Measurements from ENCODE around the gene GRID2. TPM values are rescaled to one million over a fixed set of nuclear protein-coding genes. Genes with fewer than 3 reads are reported as not detected.

The GRID2 gene
- polyA plus RNA-seq, 1 donor (not counting 4 experiments of a cell fraction or from before 2014, with no cell fraction given) = not detected

DNA sequence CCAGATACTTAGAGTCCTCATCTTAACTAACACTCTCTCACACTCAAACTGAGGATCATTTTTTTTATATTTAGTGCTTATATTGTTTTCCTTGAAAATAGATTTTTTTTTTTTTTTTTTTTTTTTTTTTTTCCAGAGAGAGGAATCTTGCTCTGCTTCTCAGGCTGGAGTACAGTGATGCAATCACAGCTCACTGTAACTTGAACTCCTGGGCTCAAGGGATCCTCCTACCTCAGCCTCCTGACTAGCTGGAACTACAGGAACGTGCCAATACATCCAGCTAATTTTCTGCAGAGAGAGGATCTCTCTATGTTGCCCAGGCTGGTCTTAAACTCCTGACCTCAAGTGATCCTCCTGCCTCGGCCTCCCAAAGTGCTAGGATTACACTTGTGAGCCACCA lies 874.5 kb downstream of the GRID2 start:
- no peak for TF ChIP-seq EZH2 (IDR thresholded peaks at IDR 0.05; ENCODE audit: low read length)
- TF ChIP-seq, protein P1, sequence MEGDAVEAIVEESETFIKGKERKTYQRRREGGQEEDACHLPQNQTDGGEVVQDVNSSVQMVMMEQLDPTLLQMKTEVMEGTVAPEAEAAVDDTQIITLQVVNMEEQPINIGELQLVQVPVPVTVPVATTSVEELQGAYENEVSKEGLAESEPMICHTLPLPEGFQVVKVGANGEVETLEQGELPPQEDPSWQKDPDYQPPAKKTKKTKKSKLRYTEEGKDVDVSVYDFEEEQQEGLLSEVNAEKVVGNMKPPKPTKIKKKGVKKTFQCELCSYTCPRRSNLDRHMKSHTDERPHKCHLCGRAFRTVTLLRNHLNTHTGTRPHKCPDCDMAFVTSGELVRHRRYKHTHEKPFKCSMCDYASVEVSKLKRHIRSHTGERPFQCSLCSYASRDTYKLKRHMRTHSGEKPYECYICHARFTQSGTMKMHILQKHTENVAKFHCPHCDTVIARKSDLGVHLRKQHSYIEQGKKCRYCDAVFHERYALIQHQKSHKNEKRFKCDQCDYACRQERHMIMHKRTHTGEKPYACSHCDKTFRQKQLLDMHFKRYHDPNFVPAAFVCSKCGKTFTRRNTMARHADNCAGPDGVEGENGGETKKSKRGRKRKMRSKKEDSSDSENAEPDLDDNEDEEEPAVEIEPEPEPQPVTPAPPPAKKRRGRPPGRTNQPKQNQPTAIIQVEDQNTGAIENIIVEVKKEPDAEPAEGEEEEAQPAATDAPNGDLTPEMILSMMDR (optimal IDR thresholded peaks at IDR 0.05 in 1 of 3, IDR thresholded peaks at IDR 0.05 in 1 of 3, conservative IDR thresholded peaks at IDR 0.05 in 1 of 3; ENCODE audit: extremely low read depth in 1 of 3, insufficient read depth in 2 of 3, low read length in 3 of 3) = no peak
- Histone ChIP-seq H2AFZ (ENCODE audit: control insufficient read depth, low read length) (no peak overlapping the region), H4K20me1 (ENCODE audit: control insufficient read depth, extremely low read depth, insufficient read depth, low read length) (no peaks in the 10 kb centered on the region), H3K27ac (ENCODE audit: control insufficient read depth, insufficient read depth, low read length) (no peak overlapping the region), H3K4me3 (ENCODE audit: control insufficient read depth in 2 of 3, extremely low read depth in 1 of 3, insufficient read depth in 2 of 3, low read depth in 1 of 3, low read length in 3 of 3) (no peak overlapping the region), H3K9ac (ENCODE audit: control insufficient read depth, extremely low read depth, insufficient read depth, low read length) (no peak overlapping the region), H3K27me3 (ENCODE audit: control insufficient read depth, extremely low read depth, insufficient read depth, low read length) (no peaks in the 10 kb centered on the region), H3K9me1 (ENCODE audit: control insufficient read depth, extremely low read depth, insufficient read depth, low read length) (no peaks in the 10 kb centered on the region), H3K4me2 (ENCODE audit: control insufficient read depth, extremely low read depth, insufficient read depth, low read depth, low read length) (no peak overlapping the region), H3K79me2 (ENCODE audit: control insufficient read depth, insufficient read depth, low read length) (no peaks in the 10 kb centered on the region), H3K4me1 (ENCODE audit: control insufficient read depth, extremely low read depth, insufficient read depth, low read length) (peaks cover 8% of the 10 kb centered on the region), H3K36me3 (ENCODE audit: control insufficient read depth in 2 of 2, extremely low read depth in 1 of 2, insufficient read depth in 2 of 2, low read length in 2 of 2) (no peaks in the 10 kb centered on the region), H3K9me3 (ENCODE audit: control insufficient read depth, low read depth, low read length) (no peaks in the 10 kb centered on the region)
- dilution Hi-C loops (cut with MboI; ENCODE audit: extremely low pct_ligation_motif_present, low sequenced_read_pairs) = no loop called here
- DNase-seq (ENCODE audit: low read depth, low spot score) (no peak), FAIRE-seq (no peak)

DNA sequence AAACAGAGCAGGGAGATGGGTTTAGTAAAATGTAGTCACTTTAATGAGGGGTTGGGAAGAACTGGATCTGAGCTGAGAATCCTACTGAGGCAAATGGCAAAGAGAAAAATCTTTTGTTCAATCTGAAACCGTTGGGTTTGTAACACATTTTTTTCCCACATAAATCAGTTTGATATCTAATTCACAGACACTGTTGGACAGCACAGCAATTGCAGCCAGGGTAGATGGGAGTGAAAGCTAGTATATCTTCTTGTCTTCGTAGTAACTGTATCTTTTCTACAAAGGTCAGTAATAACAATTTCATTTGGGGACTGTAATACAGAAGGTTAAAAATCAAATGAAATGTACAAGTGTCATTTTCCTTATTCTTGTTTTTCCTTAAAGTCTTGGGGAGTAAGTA lies 875.3 kb downstream of the GRID2 start:
- FAIRE-seq (no peak), DNase-seq (ENCODE audit: low read depth, low spot score) (no peak)
- TF ChIP-seq EZH2 (IDR thresholded peaks at IDR 0.05; ENCODE audit: low read length) = no peak
- TF ChIP-seq, protein P1 (optimal IDR thresholded peaks at IDR 0.05 in 1 of 3, IDR thresholded peaks at IDR 0.05 in 1 of 3, conservative IDR thresholded peaks at IDR 0.05 in 1 of 3; ENCODE audit: extremely low read depth in 1 of 3, insufficient read depth in 2 of 3, low read length in 3 of 3) = no peak
- Histone ChIP-seq H4K20me1 (ENCODE audit: control insufficient read depth, extremely low read depth, insufficient read depth, low read length) (no peaks in the 10 kb centered on the region), H3K4me2 (ENCODE audit: control insufficient read depth, extremely low read depth, insufficient read depth, low read depth, low read length) (no peak overlapping the region), H3K4me1 (ENCODE audit: control insufficient read depth, extremely low read depth, insufficient read depth, low read length) (peaks cover 16% of the 10 kb centered on the region), H3K4me3 (ENCODE audit: control insufficient read depth in 2 of 3, extremely low read depth in 1 of 3, insufficient read depth in 2 of 3, low read depth in 1 of 3, low read length in 3 of 3) (no peak overlapping the region), H3K9me3 (ENCODE audit: control insufficient read depth, low read depth, low read length) (no peaks in the 10 kb centered on the region), H3K36me3 (ENCODE audit: control insufficient read depth in 2 of 2, extremely low read depth in 1 of 2, insufficient read depth in 2 of 2, low read length in 2 of 2) (no peaks in the 10 kb centered on the region), H3K9ac (ENCODE audit: control insufficient read depth, extremely low read depth, insufficient read depth, low read length) (no peak overlapping the region), H3K27me3 (ENCODE audit: control insufficient read depth, extremely low read depth, insufficient read depth, low read length) (no peaks in the 10 kb centered on the region), H3K27ac (ENCODE audit: control insufficient read depth, insufficient read depth, low read length) (no peak overlapping the region), H3K9me1 (ENCODE audit: control insufficient read depth, extremely low read depth, insufficient read depth, low read length) (no peaks in the 10 kb centered on the region), H3K79me2 (ENCODE audit: control insufficient read depth, insufficient read depth, low read length) (no peaks in the 10 kb centered on the region), H2AFZ (ENCODE audit: control insufficient read depth, low read length) (no peak overlapping the region)
- dilution Hi-C loops (cut with MboI; ENCODE audit: extremely low pct_ligation_motif_present, low sequenced_read_pairs) = no loop called here
